Mesenchymal stem cell (in vitro differentiated cells and primary cell): ENCODE results near the gene TMEM81.

Experiments
- DNase-seq: peaks from one replicate; pipeline ENCODE4 v3.0.0-alpha.2; 2013
- H2AFZ ChIP-seq: one replicate; pipeline ENCODE4 v1.6.1; 2013; ENCODE audit warnings: low read depth, mild to moderate bottlenecking, control low read depth, inconsistent platforms, low read length, moderate library complexity
- H2AK5ac ChIP-seq: 2 replicates; pipeline ENCODE4 v1.6.1; 2013; ENCODE audit warnings: low read length, moderate library complexity, mild to moderate bottlenecking, inconsistent platforms; ENCODE audit not compliant: severe bottlenecking
- H2BK120ac ChIP-seq: one replicate; pipeline ENCODE4 v1.6.1; 2013; ENCODE audit warnings: low read depth, mild to moderate bottlenecking, inconsistent platforms, low read length, moderate library complexity
- H2BK12ac ChIP-seq, 2 experiments: one replicate each; pipeline ENCODE4 v1.6.1; 2013; ENCODE audit warnings: inconsistent platforms in 2 of 2, low read length in 2 of 2, mild to moderate bottlenecking in 2 of 2, moderate library complexity in 2 of 2, control low read depth in 1 of 2
- H2BK15ac ChIP-seq: one replicate; pipeline ENCODE4 v1.6.1; 2013; ENCODE audit warnings: mild to moderate bottlenecking, low read depth, inconsistent platforms; ENCODE audit not compliant: poor library complexity, severe bottlenecking
- H2BK5ac ChIP-seq: 2 replicates; pipeline ENCODE4 v1.6.1; 2013; ENCODE audit warnings: low read depth, mild to moderate bottlenecking, low read length, control low read depth, inconsistent platforms; ENCODE audit not compliant: poor library complexity, severe bottlenecking
- H3K14ac ChIP-seq, 2 experiments: one replicate each; pipeline ENCODE4 v1.6.1; 2013; ENCODE audit warnings: inconsistent platforms in 2 of 2, low read length in 2 of 2, control low read depth in 1 of 2, mild to moderate bottlenecking in 1 of 2, moderate library complexity in 1 of 2
- H3K18ac ChIP-seq, 2 experiments: one replicate each; pipeline ENCODE4 v1.6.1; 2013; ENCODE audit warnings: inconsistent platforms in 2 of 2, low read length in 2 of 2, control low read depth in 1 of 2, low read depth in 1 of 2, mild to moderate bottlenecking in 1 of 2
- H3K23ac ChIP-seq, 2 experiments: one replicate each; pipeline ENCODE4 v1.6.1; 2013; ENCODE audit warnings: inconsistent platforms in 2 of 2, low read length in 2 of 2, mild to moderate bottlenecking in 2 of 2, moderate library complexity in 2 of 2, control low read depth in 1 of 2
- H3K27ac ChIP-seq: 2 replicates; pipeline ENCODE4 v1.5.1; 2013; ENCODE audit warnings: mild to moderate bottlenecking, moderate library complexity, low read length, control low read depth, inconsistent platforms; ENCODE audit not compliant: poor library complexity, severe bottlenecking
- H3K27me3 ChIP-seq, 2 experiments: 2 replicates each; pipeline versions ENCODE4 v1.6.1 to v1.7.0; 2013; ENCODE audit warnings: low read length in 2 of 2, mild to moderate bottlenecking in 2 of 2, moderate library complexity in 2 of 2, control low read depth in 1 of 2, inconsistent platforms in 1 of 2; ENCODE audit not compliant: control insufficient read depth in 1 of 2, insufficient read depth in 1 of 2
- H3K36me3 ChIP-seq, 2 experiments: 2 replicates each; pipeline versions ENCODE4 v1.6.1 to v1.7.0; 2013; ENCODE audit warnings: low read length in 2 of 2, control low read depth in 1 of 2, inconsistent platforms in 1 of 2, low read depth in 1 of 2, mild to moderate bottlenecking in 1 of 2; ENCODE audit not compliant: insufficient read depth in 2 of 2, control insufficient read depth in 1 of 2
- H3K4ac ChIP-seq, 2 experiments: one replicate each; pipeline ENCODE4 v1.6.1; 2013; ENCODE audit warnings: inconsistent platforms in 2 of 2, low read length in 2 of 2, mild to moderate bottlenecking in 2 of 2, moderate library complexity in 2 of 2, control low read depth in 1 of 2, low read depth in 1 of 2
- H3K4me1 ChIP-seq: 2 replicates; pipeline ENCODE4 v1.6.1; 2013; ENCODE audit warnings: low read depth, low read length, control low read depth; ENCODE audit not compliant: control insufficient read depth, insufficient read depth
- H3K4me2 ChIP-seq: 2 replicates; pipeline ENCODE4 v1.6.1; 2013; ENCODE audit warnings: low read length, mild to moderate bottlenecking, inconsistent platforms; ENCODE audit not compliant: poor library complexity, severe bottlenecking
- H3K4me3 ChIP-seq, 2 experiments: 2 replicates each; pipeline versions ENCODE4 v1.5.1 to v1.7.0; 2013; ENCODE audit warnings: low read length in 2 of 2, mild to moderate bottlenecking in 2 of 2, control low read depth in 1 of 2, low read depth in 1 of 2; ENCODE audit not compliant: insufficient read depth in 1 of 2
- H3K79me1 ChIP-seq: replicated peaks from 2 replicates; pipeline ENCODE4 v1.6.1; 2013; ENCODE audit warnings: mild to moderate bottlenecking, control low read depth, low read length, inconsistent platforms; ENCODE audit not compliant: poor library complexity, severe bottlenecking
- H3K9ac ChIP-seq: 2 replicates; pipeline ENCODE4 v1.7.0; 2013; ENCODE audit warnings: mild to moderate bottlenecking, low read length, moderate library complexity
- H3K9me3 ChIP-seq: 2 replicates; pipeline ENCODE4 v1.7.0; 2013; ENCODE audit warnings: mild to moderate bottlenecking, low read length; ENCODE audit not compliant: control insufficient read depth
- H4K8ac ChIP-seq: one replicate; pipeline ENCODE4 v1.6.1; 2013; ENCODE audit warnings: inconsistent platforms, mild to moderate bottlenecking, low read length, moderate library complexity
- H4K91ac ChIP-seq: one replicate; pipeline ENCODE4 v1.6.1; 2013; ENCODE audit warnings: mild to moderate bottlenecking, low read length, inconsistent platforms
- WGBS: methylation state at CpG from one replicate; pipeline ENCODE4 v1.1.7; 2013; ENCODE audit warnings: mixed read lengths; 5-methylcytosine and 5-hydroxymethylcytosine counted together

The TMEM81 gene

GRCh38 chr1:205118752-205119151 lies 34.5 kb upstream of the TMEM81 start:
- no peak overlapping the region for H4K91ac ChIP-seq
- H3K4me2 ChIP-seq = no peak overlapping the region
- WGBS = 92% methylated on average over 2 of the region's 2 CpGs
- H3K14ac ChIP-seq = no peak overlapping the region
- H3K23ac ChIP-seq = no peak overlapping the region
- H2BK5ac ChIP-seq = no peak overlapping the region
- no peak overlapping the region for H2BK12ac ChIP-seq
- H2AK5ac ChIP-seq = no peak overlapping the region
- no peak overlapping the region for H3K27ac ChIP-seq
- no peaks in the 10 kb centered on the region for H3K9me3 ChIP-seq
- no peak overlapping the region for H3K4me3 ChIP-seq
- no peak overlapping the region for H2BK120ac ChIP-seq
- no peak for DNase-seq
- H2BK15ac ChIP-seq = no peak overlapping the region
- no peak overlapping the region for H4K8ac ChIP-seq
- H3K4ac ChIP-seq = no peak overlapping the region
- no peak overlapping the region for H3K9ac ChIP-seq
- H2AFZ ChIP-seq = no peak overlapping the region
- peaks cover 8 to 34% of the 10 kb centered on the region in 2 experiments for H3K36me3 ChIP-seq
- peaks cover 4% of the 10 kb centered on the region for H3K4me1 ChIP-seq
- no peaks in the 10 kb centered on the region for H3K27me3 ChIP-seq
- H3K79me1 ChIP-seq = peaks cover 6% of the 10 kb centered on the region
- H3K18ac ChIP-seq = no peak overlapping the region

GRCh38 chr1:205111354-205111753 lies 27.1 kb upstream of the TMEM81 start:
- H2BK120ac ChIP-seq = no peak overlapping the region
- no peak for DNase-seq
- no peak overlapping the region for H2BK15ac ChIP-seq
- H3K36me3 ChIP-seq = peaks cover 8 to 76% of the 10 kb centered on the region in 2 experiments
- no peaks in the 10 kb centered on the region for H3K27me3 ChIP-seq
- no peak overlapping the region for H4K91ac ChIP-seq
- no peak overlapping the region for H3K18ac ChIP-seq
- no peak overlapping the region for H2AFZ ChIP-seq
- H3K9me3 ChIP-seq = no peaks in the 10 kb centered on the region
- H3K79me1 ChIP-seq = peaks cover 21% of the 10 kb centered on the region
- H3K23ac ChIP-seq = no peak overlapping the region
- H3K9ac ChIP-seq = no peak overlapping the region
- H3K4me2 ChIP-seq = no peak overlapping the region
- H3K14ac ChIP-seq = no peak overlapping the region
- no peak overlapping the region for H3K4ac ChIP-seq
- H3K4me1 ChIP-seq = no peaks in the 10 kb centered on the region
- H4K8ac ChIP-seq = no peak overlapping the region
- H2BK5ac ChIP-seq = no peak overlapping the region
- no peak overlapping the region for H2AK5ac ChIP-seq
- no peak overlapping the region for H3K27ac ChIP-seq
- no peak overlapping the region for H3K4me3 ChIP-seq
- H2BK12ac ChIP-seq = no peak overlapping the region

- Histone ChIP-seq H3K9me3 (no peaks in the 10 kb centered on the region), H3K23ac (no peak overlapping the region), H2BK12ac (no peak overlapping the region), H4K91ac (no peak overlapping the region), H3K4me2 (no peak overlapping the region), H3K4me3 (no peak overlapping the region), H3K18ac (no peak overlapping the region), H4K8ac (no peak overlapping the region), H2BK120ac (no peak overlapping the region), H3K79me1 (peaks cover 28% of the 10 kb centered on the region), H3K27me3 (no peaks in the 10 kb centered on the region), H3K27ac (no peak overlapping the region), H2BK5ac (no peak overlapping the region), H3K36me3 (peaks cover 11 to 81% of the 10 kb centered on the region in 2 experiments), H2AK5ac (no peak overlapping the region), H2BK15ac (no peak overlapping the region), H3K4ac (no peak overlapping the region), H3K14ac (no peak overlapping the region), H2AFZ (no peak overlapping the region), H3K9ac (no peak overlapping the region), H3K4me1 (no peaks in the 10 kb centered on the region)
- no peak for DNase-seq
- 91% methylated on average over 5 of the region's 5 CpGs for WGBS
These were observed 25.5 kb upstream of the TMEM81 start for GRCh38 chr1:205109711-205110110.

GRCh38 chr1:205109269-205109668 lies 25.0 kb upstream of the TMEM81 start:
- Histone ChIP-seq H3K23ac (no peak overlapping the region), H2BK12ac (no peak overlapping the region), H4K8ac (no peak overlapping the region), H3K14ac (no peak overlapping the region), H3K18ac (no peak overlapping the region), H3K27me3 (no peaks in the 10 kb centered on the region), H2BK120ac (no peak overlapping the region), H3K4ac (no peak overlapping the region), H3K79me1 (peaks cover 28% of the 10 kb centered on the region), H3K4me2 (no peak overlapping the region), H2BK15ac (no peak overlapping the region), H2BK5ac (no peak overlapping the region), H2AFZ (no peak overlapping the region), H3K36me3 (peaks cover 15 to 81% of the 10 kb centered on the region in 2 experiments), H3K4me3 (no peak overlapping the region), H3K9me3 (no peaks in the 10 kb centered on the region), H3K4me1 (no peaks in the 10 kb centered on the region), H4K91ac (no peak overlapping the region), H2AK5ac (no peak overlapping the region), H3K27ac (no peak overlapping the region), H3K9ac (no peak overlapping the region)
- WGBS = 100% methylated on average over 1 of the region's 1 CpG
- DNase-seq = no peak
